Measurements from ENCODE around the gene ATG2A.
A peak's percentile ranks its signal among the peaks of the same experiment; 100 is the strongest.

GRCh38 chr11:64846998-64847666 lies 69.9 kb downstream of the ATG2A start:
- TF ChIP-seq POLR2A (IDR thresholded peaks at IDR 0.05; ENCODE audit: extremely low read depth, insufficient read length) (no peak), CTCF (IDR thresholded peaks at IDR 0.05; ENCODE audit: low read depth, low read length) (peak; percentile 86), MYC (IDR thresholded peaks at IDR 0.05; ENCODE audit: low read depth, low read length) (peak; percentile 60; the same call in 1 of the 2 replicates)
